ENCODE measurements around the gene ADAMTS17. TPM values are rescaled to one million over a fixed set of nuclear protein-coding genes. Genes with fewer than 3 reads are reported as not detected.

The ADAMTS17 gene
- total and polyA plus RNA-seq, 9 of the 15 experiments (the other 6 are each of a cell fraction or from before 2014, with no cell fraction given), result 0.01 to 0.14 (median 0.07) TPM; not detected in 6

- WGBS (ENCODE audit: insufficient coverage, low coverage, missing lambda C conversion rate), result 1% methylated on average over 8 of the region's 8 CpGs
- no peak overlapping the region for H3K4me2 ChIP-seq (ENCODE audit: insufficient read depth, low read length)
- no peak for FAIRE-seq
- no peak overlapping the region for H3K9ac ChIP-seq (ENCODE audit: insufficient read depth in 1 of 2, low read depth in 2 of 2, low read length in 2 of 2)
- no peak overlapping the region for H3K4me3 ChIP-seq
- ChIA-PET CTCF (ENCODE audit: low intra/inter-chr PET ratio) (no interaction called here), POLR2A (no interaction called here)
- BruUV-seq (replicated peaks), result no TSS peak
- no peak for DNase-seq (ENCODE audit: extremely low read depth in 1 of 4, low spot score in 3 of 4)
- no peaks in the 10 kb centered on the region for H3K9me1 ChIP-seq (ENCODE audit: control insufficient read depth, insufficient read depth, low read length)
- no peak for ATAC-seq
- no peaks in the 10 kb centered on the region for H3K9me3 ChIP-seq (replicated peaks; ENCODE audit: control insufficient read depth, insufficient read depth, low read depth, low read length)
- no peak for TF ChIP-seq SMARCA5 (IDR thresholded peaks at IDR 0.05)
- TF ChIP-seq RBM25 (IDR thresholded peaks at IDR 0.05; ENCODE audit: low read depth, low read length, severe bottlenecking), result no peak
- TF ChIP-seq ZNF717 (CRISPR knock-in tag; IDR thresholded peaks at IDR 0.05), result no peak
- no peak for TF ChIP-seq ZNF583 (CRISPR knock-in tag; IDR thresholded peaks at IDR 0.05)
- no peak overlapping the region for H3K27ac ChIP-seq (ENCODE audit: extremely low read depth, low read depth, low read length)
- H2AFZ ChIP-seq (ENCODE audit: low read depth, low read length), result no peak overlapping the region
- H3K4me1 ChIP-seq (replicated peaks in 1 of 2; ENCODE audit: control insufficient read depth in 2 of 2, insufficient read depth in 2 of 2, low read length in 2 of 2), result no peaks in the 10 kb centered on the region
- intact Hi-C loops (cut with micrococcal nuclease) (no loop called here), in situ Hi-C loops (cut with MboI) (no loop called here)
- peaks cover 3 to 50% of the 10 kb centered on the region in 2 experiments; a peak in 3 of 5 replicates for H3K27me3 ChIP-seq (ENCODE audit: control insufficient read depth in 2 of 2, insufficient read depth in 2 of 2, low read length in 2 of 2)
- H4K20me1 ChIP-seq (replicated peaks; ENCODE audit: control insufficient read depth, insufficient read depth, low read length), result no peaks in the 10 kb centered on the region
- H3K36me3 ChIP-seq (ENCODE audit: control insufficient read depth, insufficient read depth, low read length), result no peaks in the 10 kb centered on the region
- H3K79me2 ChIP-seq (ENCODE audit: control insufficient read depth, insufficient read depth, low read length), result no peaks in the 10 kb centered on the region
These were observed 31.8 kb downstream of the ADAMTS17 start for GRCh38 chr15:100310041-100310405.

- no peak for FAIRE-seq
- H3K27me3 ChIP-seq (ENCODE audit: control insufficient read depth in 2 of 2, insufficient read depth in 2 of 2, low read length in 2 of 2), result peaks cover 3 to 45% of the 10 kb centered on the region in 2 experiments; a peak in 3 of 5 replicates
- TF ChIP-seq ZSCAN32 (CRISPR knock-in tag; IDR thresholded peaks at IDR 0.05), result no peak
- no peak for TF ChIP-seq MCM7 (IDR thresholded peaks at IDR 0.05)
- no peak for TF ChIP-seq DACH1 (IDR thresholded peaks at IDR 0.05; ENCODE audit: partially characterized antibody)
- no peak for TF ChIP-seq HCFC1 (IDR thresholded peaks at IDR 0.05; ENCODE audit: low read depth, low read length)
- no peak for TF ChIP-seq ZEB2 (IDR thresholded peaks at IDR 0.05)
- TF ChIP-seq, protein P1, sequence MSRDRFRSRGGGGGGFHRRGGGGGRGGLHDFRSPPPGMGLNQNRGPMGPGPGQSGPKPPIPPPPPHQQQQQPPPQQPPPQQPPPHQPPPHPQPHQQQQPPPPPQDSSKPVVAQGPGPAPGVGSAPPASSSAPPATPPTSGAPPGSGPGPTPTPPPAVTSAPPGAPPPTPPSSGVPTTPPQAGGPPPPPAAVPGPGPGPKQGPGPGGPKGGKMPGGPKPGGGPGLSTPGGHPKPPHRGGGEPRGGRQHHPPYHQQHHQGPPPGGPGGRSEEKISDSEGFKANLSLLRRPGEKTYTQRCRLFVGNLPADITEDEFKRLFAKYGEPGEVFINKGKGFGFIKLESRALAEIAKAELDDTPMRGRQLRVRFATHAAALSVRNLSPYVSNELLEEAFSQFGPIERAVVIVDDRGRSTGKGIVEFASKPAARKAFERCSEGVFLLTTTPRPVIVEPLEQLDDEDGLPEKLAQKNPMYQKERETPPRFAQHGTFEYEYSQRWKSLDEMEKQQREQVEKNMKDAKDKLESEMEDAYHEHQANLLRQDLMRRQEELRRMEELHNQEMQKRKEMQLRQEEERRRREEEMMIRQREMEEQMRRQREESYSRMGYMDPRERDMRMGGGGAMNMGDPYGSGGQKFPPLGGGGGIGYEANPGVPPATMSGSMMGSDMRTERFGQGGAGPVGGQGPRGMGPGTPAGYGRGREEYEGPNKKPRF (IDR thresholded peaks at IDR 0.05; ENCODE audit: low read depth, low read length), result no peak
- no peak for TF ChIP-seq VEZF1 (CRISPR knock-in tag; IDR thresholded peaks at IDR 0.05)
- no peak for TF ChIP-seq DIDO1 (tag; IDR thresholded peaks at IDR 0.05; ENCODE audit: low read depth)
- TF ChIP-seq ETV5 (CRISPR knock-in tag; IDR thresholded peaks at IDR 0.05; ENCODE audit: low read depth), result no peak
These were observed 32.4 kb downstream of the ADAMTS17 start for GRCh38 chr15:100309109-100310040.

More at GRCh38 chr15:100309109-100310040, 32.4 kb downstream of the ADAMTS17 start:
- no peaks in the 10 kb centered on the region for H4K20me1 ChIP-seq (replicated peaks; ENCODE audit: control insufficient read depth, insufficient read depth, low read length)
- CTCF ChIA-PET (ENCODE audit: low intra/inter-chr PET ratio), result no interaction called here
- H2AFZ ChIP-seq (ENCODE audit: low read depth, low read length), result no peak overlapping the region
- BruUV-seq (replicated peaks), result no TSS peak
- H3K9me3 ChIP-seq (replicated peaks; ENCODE audit: control insufficient read depth, insufficient read depth, low read depth, low read length), result no peaks in the 10 kb centered on the region
- no peaks in the 10 kb centered on the region for H3K79me2 ChIP-seq (ENCODE audit: control insufficient read depth, insufficient read depth, low read length)
- ATAC-seq, result no peak
- no peak overlapping the region for H3K9ac ChIP-seq (ENCODE audit: insufficient read depth in 1 of 2, low read depth in 2 of 2, low read length in 2 of 2)
- POLR2A ChIA-PET, result interaction anchor here (0.7 kb wide), 1 partner anchor 113 kb away, joined by 3 read pairs; no protein-coding TSS in a partner anchor
- no peak overlapping the region for H3K4me3 ChIP-seq
- H3K36me3 ChIP-seq (ENCODE audit: control insufficient read depth, insufficient read depth, low read length), result no peaks in the 10 kb centered on the region
- intact Hi-C loops (cut with micrococcal nuclease), result no loop called here
- H3K4me2 ChIP-seq (ENCODE audit: insufficient read depth, low read length), result no peak overlapping the region
- H3K4me1 ChIP-seq (replicated peaks in 1 of 2; ENCODE audit: control insufficient read depth in 2 of 2, insufficient read depth in 2 of 2, low read length in 2 of 2), result no peaks in the 10 kb centered on the region
- no peaks in the 10 kb centered on the region for H3K9me1 ChIP-seq (ENCODE audit: control insufficient read depth, insufficient read depth, low read length)
- no peak for DNase-seq (ENCODE audit: extremely low read depth in 1 of 4, low spot score in 3 of 4)
- in situ Hi-C loops (cut with MboI), result no loop called here
- H3K27ac ChIP-seq (ENCODE audit: extremely low read depth, low read depth, low read length), result no peak overlapping the region
- WGBS (ENCODE audit: insufficient coverage, low coverage, missing lambda C conversion rate), result under 1% methylated on average over 22 of the region's 25 CpGs
